ENCODE data around the gene KCNMB1.
"Not testable (repeated sequence)": the region's sequence is repeated elsewhere in the genome, so short reads cannot be mapped to it uniquely, and the experiment has no call there.

Gene KCNMB1

GRCh38 chr5:170413897-170414296 lies 24.7 kb upstream of the KCNMB1 start:
- no peak for FAIRE-seq

- FAIRE-seq: no peak
These were observed 21.9 kb upstream of the KCNMB1 start for GRCh38 chr5:170411100-170411499.

- FAIRE-seq: no peak
These were observed 21.2 kb upstream of the KCNMB1 start for GRCh38 chr5:170410401-170410800.

GRCh38 chr5:170408877-170409660 lies 19.9 kb upstream of the KCNMB1 start:
- FAIRE-seq: no peak

- no peak for FAIRE-seq
These were observed 19.1 kb upstream of the KCNMB1 start for GRCh38 chr5:170408226-170408625.

GRCh38 chr5:170407062-170407461 lies 17.9 kb upstream of the KCNMB1 start:
- FAIRE-seq: no peak

GRCh38 chr5:170405817-170406216 lies 16.6 kb upstream of the KCNMB1 start:
- no peak for FAIRE-seq

GRCh38 chr5:170404398-170404797 lies 15.2 kb upstream of the KCNMB1 start:
- no peak for FAIRE-seq

- no peak for FAIRE-seq
These were observed 14.5 kb upstream of the KCNMB1 start for GRCh38 chr5:170403675-170404074.

- no peak for FAIRE-seq
These were observed 13.3 kb upstream of the KCNMB1 start for GRCh38 chr5:170402508-170402907.

GRCh38 chr5:170397059-170397458 lies 7.9 kb upstream of the KCNMB1 start:
- FAIRE-seq: no peak

- no peak for FAIRE-seq
These were observed 4.8 kb upstream of the KCNMB1 start for GRCh38 chr5:170393958-170394357.

GRCh38 chr5:170393235-170393634 lies 4.1 kb upstream of the KCNMB1 start:
- no peak for FAIRE-seq

- FAIRE-seq: no peak
These were observed 1.3 kb upstream of the KCNMB1 start for GRCh38 chr5:170390472-170390871.

- FAIRE-seq: no peak
These were observed 354 bp upstream of the KCNMB1 start for GRCh38 chr5:170389550-170389892.

- no peak for FAIRE-seq
These were observed 1.2 kb downstream of the KCNMB1 start for GRCh38 chr5:170387775-170388639.

GRCh38 chr5:170386743-170387395 lies 2.3 kb downstream of the KCNMB1 start:
- FAIRE-seq: no peak

- no peak for FAIRE-seq
These were observed 5.9 kb downstream of the KCNMB1 start for GRCh38 chr5:170383227-170383626.

GRCh38 chr5:170382790-170383189 lies 6.4 kb downstream of the KCNMB1 start:
- no peak for FAIRE-seq

- FAIRE-seq: no peak
These were observed 8.7 kb downstream of the KCNMB1 start for GRCh38 chr5:170380361-170380951.

- FAIRE-seq: no peak
These were observed 10.4 kb downstream of the KCNMB1 start for GRCh38 chr5:170378740-170379139.

- no peak for FAIRE-seq
These were observed 12.1 kb downstream of the KCNMB1 start for GRCh38 chr5:170377027-170377426.

- not testable (repeated sequence) for FAIRE-seq
These were observed 12.6 kb downstream of the KCNMB1 start for GRCh38 chr5:170376526-170376925.
